GM19238 (cell line): Measurements from ENCODE around the gene COA1.
"Not testable (repeated sequence)": the region's sequence is repeated elsewhere in the genome, so short reads cannot be mapped to it uniquely, and the experiment has no call there.

Experiments used
- DNase-seq: peaks from one replicate; pipeline ENCODE4 v3.0.0; 2011; ENCODE audit warnings: low spot score; ENCODE audit not compliant: insufficient read length

The COA1 gene

DNA sequence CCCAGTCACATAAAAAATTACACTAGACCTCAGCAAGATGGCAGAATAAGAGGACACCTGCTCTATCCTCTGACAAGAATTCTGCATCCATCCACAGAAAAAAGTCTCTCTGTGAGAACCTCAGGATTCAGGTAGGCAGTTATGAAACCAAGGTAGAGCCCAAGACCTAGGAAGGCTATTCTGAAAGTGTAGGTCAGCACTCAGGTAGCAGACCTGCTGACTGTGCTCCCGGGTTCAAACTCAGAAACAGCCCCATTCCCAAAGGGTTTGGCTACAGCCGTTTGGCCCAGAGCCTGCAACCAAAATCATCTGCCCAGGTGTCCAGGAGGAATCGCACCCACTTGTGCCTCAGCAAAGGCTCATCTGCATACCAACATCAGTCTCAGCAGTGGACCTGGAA is 37.7 kb downstream of the COA1 start:
- DNase-seq, result no peak

DNA sequence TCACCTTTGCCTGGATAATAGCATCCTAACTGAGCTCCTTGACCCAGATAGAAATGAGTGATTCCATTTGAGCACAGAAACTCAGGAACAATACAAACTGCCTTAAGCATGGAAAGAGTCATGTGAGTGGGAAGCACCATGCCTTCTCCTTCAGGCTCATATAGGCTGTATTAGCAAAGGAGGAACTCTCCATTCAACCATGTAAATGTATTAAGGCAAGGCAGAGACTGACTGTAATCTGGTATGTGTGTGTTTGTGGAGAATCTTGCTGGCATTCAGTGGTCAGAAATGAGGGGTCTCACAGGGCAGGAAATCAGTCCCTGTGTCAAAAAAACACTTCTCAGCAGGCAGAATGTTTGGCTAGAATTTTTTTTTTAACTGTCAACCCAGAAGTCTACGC is 40.2 kb downstream of the COA1 start:
- DNase-seq, result no peak

DNA sequence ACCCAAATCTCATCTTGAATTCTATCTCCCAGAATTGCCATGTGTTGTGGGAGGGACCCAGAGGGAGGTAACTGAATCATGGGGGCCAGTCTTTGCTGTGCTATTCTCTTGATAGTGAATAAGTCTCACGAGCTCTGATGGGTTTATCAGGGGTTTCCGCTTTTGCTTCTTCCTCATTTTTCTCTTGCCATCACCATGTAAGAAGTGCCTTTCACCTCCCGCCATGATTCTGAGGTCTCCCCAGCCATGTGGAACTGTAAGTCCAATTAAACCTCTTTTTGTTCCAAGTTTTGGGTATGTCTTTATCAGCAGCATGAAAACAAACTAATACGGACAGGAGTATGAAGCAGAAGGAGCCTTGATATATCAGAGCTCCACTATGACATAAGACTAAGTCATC is 41.5 kb downstream of the COA1 start:
- not testable (repeated sequence) for DNase-seq

DNA sequence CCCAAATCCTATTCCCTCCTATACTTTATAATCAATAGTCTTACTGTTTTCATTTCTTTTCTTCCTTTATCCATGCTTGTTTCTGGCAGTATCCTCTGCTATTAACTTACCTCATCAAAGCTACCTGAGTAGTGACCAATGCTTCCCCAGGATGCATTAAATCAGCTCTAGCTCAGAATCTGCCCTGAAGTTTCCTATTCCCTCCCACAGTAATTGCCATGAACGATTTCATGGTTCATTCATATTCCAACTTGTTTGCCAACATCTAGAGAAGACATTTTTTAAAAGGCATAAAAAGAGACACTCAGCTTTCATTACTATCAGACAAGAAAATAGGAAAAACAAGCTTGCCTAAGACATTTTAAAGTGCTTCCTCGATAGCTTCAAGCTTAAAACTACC is 42.3 kb downstream of the COA1 start:
- DNase-seq, result no peak

DNA sequence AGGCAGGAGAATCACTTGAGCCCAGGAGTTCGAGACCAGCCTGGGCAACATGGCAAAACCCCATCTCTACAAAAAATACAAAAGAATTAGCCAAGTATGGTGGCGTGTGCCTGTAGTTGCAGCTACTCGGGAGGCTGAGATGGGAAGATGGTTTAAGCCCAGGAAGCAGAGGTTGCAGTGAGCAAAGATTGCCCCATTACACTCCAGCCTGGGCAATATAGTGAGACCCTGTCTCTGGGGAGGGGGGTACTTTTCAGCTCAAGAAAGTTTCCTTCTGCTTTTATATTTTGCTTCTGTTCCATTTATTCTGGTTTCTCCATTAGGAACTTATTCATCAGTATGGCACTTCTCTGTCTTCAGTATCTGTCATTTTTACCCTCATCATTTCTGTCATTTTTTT is 48.6 kb downstream of the COA1 start:
- no peak for DNase-seq

DNA sequence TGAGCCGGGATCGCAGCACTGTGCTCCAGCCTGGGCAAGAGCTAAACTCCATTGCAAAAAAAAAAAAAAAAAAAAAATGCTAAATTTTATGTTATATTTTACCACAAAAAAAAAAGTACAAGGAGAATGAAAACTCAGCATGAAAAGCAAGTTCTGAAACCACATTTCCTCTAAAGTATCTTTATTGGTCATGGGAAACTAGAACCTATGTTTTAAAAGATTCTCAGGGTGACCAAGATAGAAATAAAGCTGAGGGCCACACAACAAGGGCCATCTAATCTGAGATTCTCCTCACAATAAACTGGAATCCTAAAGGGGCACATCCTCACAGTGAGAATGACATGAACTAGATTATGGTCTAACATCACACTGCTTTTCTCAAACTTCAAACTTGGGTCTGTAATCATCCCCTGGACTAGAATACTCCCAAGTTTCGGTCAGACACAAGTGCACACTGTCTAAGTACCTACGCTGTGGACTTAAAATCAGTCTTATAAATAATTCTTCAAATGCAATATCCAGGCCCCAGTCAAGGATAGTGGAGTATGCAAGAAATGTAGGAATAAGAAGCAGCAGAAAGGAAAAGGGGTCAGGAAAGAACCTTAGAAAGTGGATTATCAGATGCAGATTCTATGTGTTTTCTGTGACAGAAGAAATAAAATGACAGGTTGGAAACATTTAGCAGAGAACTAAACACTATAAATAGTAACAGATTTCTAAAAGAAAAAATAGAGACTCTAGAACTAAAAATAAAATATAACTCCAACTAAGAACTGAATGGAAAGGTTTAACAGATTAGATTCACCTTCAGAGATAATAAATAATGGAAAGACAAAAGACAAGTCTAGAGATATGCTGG is 49.9 kb downstream of the COA1 start:
- no peak for DNase-seq

DNA sequence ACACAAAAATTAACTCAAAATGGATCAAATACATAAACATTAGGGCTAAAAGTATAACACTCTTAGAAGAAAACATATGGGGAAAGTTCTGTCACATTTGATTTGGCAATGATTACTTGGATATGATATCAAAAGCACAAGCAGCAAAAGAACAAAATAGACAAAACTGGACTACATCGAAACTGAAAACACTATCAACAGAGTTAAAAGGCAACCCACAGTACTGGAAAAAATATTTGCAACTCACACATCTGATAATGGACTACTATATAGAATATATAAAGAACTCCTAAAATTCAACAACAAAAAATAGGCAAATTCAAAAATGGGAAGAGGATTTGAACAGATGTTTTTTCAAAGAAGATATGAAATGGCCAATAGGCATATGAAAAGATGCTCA is 51.0 kb downstream of the COA1 start:
- no peak for DNase-seq

DNA sequence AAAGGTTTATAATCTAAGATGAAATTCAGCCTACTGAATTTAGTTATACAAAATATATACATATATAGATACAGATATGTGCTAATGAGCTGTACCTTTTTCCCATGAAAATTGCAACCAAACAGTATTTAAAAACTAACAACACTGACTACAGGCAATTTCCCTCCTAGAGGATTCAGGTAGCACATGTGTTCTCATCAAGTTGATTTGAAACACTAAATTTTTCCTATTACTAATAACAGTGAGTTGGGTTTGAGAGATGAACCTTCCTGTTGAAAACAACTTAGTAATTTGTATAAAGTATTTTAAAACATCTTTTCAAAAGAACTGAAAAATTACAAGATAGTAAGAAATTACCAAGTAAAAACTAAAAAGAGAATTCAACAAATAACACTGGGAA is 51.5 kb downstream of the COA1 start:
- no peak for DNase-seq

DNA sequence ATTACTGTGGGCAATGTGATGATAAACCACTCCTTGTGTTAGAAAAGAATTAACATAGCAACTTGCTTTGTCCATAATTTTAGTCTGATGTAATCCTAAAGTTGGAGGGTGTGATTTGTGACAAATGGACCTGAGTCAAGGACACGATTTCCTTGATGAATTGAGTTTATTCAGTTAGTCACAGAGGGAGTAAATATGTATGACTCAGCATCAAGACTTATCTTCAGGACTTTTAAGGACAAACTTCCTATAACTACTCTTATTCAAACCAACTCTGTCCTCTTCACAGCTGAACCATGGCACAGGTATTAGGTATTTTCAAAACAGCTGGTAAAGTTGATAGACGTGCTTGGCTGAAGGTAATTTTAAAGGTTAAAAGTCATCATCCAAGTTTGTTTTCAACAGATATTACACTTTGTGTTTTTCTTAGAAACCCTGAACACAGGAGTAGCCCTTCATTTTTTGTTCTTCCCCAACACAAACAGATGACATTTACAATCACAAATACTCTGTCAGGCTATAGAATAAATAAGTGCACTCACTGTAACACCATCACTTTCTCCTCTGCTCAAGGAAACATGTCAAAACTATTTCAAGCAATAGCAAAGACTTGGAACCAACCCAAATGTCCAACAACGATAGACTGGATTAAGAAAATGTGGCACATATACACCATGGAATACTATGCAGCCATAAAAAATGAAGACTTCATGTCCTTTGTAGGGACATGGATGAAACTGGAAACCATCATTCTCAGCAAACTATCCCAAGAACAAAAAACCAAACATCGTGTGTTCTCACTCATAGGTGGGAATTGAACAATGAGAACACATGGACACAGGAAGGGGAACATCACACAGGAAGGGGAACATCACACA is 54.5 kb downstream of the COA1 start:
- DNase-seq, result no peak

DNA sequence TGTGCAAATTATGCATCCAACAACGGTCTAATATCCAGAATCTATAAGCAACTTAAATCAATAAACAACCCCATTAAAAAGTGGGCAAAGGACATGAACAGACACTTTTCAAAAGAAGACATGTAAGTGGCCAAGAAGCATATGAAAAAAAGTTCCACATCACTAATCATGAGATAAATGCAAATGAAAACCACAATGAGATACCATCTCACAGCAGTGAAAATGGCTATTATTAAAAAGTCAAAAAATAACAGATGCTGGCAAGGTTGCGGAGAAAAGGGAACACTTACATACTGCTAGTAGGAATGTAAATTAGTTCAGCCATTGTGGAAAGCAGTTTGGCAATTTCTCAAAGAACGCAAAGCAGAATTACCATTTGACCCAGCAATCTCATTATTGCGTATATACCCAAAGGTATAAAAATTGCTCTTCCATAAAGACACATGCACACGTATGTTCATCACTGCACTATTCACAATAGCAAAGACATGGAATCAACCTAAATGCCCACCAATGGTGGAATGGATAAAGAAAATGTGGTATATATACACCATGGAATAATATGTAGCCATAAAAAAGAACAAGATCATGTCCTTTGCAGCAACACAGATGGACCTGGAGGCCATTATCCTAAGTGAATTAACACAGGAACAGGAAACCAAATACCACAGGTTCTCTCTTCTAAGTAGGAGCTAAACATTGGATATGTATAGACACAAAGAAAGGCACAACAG is 55.9 kb downstream of the COA1 start:
- not testable (repeated sequence) for DNase-seq

DNA sequence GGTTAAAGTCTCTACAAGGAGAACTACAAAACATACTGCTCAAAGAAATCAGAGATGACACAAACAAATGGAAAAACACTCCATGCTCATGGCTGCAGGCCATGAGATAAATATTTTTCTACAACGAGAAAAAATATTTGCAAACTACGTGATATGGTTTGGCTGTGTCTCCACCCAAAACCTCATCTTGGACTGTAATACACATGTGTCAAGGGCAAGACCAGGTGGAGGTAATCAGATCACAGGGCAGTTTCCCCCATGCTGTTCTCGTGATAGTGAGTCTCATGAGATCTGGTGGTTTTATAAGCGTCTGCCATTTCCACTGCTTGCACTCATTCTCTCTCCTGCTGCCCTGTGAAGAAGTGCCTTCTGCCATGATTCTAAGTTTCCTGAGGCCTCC is 57.8 kb downstream of the COA1 start:
- DNase-seq, result no peak

DNA sequence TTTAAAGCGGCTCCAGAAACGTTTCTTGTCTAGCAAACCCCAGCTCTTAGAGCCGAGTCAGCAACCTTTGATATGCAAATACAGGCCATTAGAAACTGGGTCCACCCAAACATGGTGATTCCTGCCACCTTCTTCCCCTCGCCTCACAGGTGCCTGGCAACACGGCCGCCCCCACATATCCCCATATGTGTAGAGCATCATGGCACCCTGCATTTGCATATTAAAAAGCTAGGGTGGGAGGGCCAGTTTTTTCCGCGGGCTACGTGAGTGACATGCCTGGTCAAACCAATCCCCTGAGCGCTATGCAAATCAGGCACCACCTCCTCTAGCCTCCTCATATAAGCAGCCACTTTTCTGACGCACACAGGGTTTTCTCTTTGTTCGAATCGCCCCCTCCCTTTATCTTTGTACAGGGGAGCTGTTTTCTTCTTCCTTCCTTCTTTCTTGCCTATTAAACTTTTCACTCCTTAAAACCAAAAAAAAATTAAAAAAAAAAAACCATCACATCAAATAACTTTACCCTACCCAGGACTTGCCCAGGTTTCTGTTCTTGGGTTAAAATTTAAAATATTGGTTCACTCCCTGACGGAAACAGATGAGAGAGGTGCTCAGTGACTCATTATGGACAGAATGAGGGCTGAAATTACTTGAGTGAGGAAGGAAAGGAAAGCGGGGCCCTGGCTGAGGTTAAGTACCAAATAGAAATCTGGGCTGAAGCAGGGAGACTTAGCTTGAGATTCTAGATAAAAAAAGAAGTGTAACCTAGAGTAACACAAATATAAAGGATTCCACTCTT is 59.8 kb downstream of the COA1 start:
- no peak for DNase-seq

DNA sequence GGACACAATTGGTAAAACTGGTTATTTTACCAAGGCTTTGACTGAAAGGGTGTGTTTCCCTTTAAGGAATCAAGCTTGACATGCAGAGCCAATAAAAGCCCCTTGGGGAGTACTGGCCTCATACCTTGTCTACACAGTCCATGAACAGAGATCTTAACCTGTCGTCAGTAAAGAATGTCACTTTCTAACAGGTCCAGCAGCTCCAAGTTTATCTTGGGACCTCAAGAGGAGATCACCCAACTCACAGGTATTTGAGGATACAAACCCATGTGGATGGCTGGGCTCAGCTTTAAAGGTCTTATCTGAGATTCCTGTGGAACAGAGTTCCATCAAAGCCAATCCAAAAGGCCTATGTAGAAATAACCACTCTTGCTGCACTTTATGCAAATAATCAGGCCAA is 61.3 kb downstream of the COA1 start:
- DNase-seq, result no peak

DNA sequence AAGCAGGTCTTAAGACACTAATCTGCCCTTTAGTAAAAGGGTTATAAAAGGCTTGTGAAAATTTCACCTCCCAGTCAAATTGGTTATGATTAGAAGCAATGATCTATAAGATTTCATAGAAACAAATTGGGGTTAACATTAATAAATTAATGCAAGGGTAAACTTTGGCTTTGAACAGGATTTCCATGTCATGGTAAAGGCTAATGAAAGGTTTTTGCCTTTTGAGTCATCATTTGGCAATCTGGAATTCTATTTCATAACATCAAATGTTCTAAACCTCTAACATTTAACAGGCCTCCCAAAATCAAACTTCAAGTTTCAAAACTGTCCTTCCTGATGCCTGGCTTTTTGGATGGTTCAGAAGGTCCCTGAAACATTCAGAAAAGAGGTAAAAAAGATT is 62.4 kb downstream of the COA1 start:
- no peak for DNase-seq

DNA sequence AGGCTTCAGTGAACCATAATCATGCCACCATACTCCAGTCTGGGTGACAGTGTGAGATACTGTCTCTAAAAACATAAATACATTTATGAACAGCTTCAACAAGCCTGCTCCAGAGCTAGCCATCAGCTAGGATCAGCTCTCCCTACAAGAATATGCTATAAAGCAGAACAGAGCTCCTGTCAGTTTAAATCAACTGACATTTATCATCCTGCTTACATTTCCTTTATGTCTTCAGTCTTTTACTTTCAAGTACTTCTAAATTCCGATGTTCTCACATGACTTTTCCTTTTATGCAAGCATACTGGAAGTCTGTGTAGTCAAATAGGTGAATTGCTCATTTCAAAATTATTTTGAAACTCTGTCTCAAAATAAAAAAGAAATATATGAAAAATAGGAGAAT is 64.6 kb downstream of the COA1 start:
- DNase-seq, result no peak

DNA sequence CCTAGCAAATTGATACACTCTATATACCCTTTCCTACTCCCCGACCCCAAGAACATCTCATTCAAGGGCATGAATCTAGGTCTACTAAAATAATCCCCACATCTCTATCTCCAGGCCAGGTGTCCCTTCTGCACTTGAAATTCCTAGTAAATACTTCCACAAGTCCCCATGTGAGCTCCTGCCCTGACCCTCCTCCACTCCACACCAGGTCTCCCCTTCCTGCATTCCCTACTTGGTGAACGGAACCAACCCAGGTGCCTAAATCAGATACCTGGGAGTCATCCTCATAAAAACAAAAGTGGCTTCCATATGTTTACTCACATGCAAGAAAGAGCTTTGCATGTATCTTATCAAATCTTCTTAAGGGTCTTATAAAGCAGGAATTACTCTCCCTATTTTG is 69.2 kb downstream of the COA1 start:
- no peak for DNase-seq

DNA sequence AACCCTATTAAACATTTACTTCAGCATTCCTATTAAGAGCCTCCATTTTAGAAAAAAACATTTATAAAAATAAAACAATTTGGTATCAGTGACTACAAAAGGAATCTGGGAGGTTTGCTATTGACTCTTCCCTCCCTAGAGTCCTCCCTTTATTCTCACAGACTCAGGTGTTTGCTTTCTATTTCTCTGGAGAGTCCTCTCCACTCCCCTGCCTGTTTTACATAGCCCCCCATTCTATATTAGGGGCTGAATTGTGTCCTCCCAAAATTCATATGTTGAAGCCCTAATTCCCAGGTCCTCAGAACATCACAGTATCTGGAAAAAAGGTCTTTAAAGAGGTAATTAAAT is 69.8 kb downstream of the COA1 start:
- DNase-seq, result no peak

DNA sequence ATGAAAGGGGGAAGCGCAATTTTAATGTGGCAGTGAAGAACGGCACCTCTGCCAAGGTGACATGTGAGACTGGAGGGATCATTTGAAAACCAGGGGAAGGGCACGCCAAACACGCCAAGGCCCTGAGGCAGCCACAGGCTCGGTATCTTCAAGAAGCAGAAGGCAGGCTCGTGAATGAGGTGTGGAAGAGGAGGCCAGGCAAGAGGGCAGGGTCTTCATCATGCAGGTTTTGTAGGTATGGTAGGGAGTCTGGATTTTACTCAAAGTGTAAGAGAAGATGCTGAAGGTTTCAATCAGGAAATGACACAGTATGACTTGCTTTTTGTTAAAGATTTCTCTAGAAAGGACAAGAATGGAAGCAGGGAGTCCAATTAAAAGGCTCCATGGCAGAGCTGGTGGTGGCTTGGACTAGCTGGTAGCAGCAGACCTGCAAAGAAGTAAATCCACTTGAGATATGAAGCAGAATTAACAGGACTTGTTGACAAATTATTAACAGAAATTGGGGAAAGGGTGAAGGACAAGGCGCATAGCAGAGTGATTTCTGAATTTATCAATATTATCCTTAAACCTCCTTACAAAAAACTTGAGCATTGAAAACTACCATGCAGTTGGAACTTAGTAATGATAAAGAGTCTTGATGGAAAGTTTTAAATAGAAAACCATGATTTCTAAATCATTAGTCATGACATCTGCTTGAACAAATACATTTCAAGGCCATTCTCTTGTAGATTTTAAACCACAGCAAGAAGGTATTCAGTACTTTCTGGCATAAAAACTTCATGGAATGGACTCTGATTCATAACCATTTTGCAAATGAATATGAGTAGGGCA is 70.4 kb downstream of the COA1 start:
- no peak for DNase-seq

DNA sequence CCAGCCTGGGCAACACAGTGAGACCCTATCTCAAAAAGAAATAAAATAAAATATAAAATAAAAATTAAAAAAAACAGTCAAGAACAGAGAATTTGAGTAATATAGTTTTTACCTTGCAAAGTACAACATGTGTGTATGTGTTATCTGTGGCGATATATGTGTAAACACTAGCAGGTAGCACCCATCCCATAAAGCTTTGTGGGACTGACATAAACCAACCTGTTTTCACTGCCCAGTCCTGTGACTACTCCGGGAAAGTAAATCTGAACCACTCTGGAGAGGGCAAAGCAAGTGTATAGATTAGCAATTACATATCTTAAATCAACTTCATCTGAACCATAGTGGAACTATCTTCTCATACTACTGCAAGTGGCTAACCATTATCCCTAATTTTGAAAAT is 72.3 kb downstream of the COA1 start:
- DNase-seq, result no peak

DNA sequence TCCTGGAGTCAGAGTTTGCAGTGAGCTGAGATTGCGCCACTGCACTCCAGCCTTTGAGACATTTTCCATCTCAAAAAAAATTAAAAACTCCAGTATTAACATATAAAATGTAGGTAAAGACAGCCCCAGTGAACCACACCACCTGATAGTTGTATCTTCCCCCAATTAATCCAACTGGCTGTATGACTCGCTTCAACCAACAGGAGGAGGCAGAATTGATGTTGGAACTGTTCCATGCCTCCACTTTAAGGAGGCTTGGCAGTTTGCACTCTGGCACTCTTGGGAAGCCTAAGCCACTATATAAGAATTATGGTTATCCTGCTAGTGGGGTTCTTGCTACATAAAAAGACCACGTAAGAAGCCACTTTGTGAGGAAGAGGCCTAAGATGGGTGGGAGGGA is 73.7 kb downstream of the COA1 start:
- DNase-seq, result no peak
